Mononuclear cell (primary cell): ENCODE data around the gene PHF24. TPM values are rescaled to one million over a fixed set of nuclear protein-coding genes. Genes with fewer than 3 reads are reported as not detected.

Experiments used
- H3K27me3 ChIP-seq: 2 replicates; pipeline ENCODE4 v1.6.0; 2011; ENCODE audit warnings: low read length, control low read depth; ENCODE audit not compliant: insufficient read depth
- H3K4me1 ChIP-seq: 2 replicates; pipeline ENCODE4 v1.5.1; 2011; ENCODE audit warnings: mild to moderate bottlenecking, low read length, control low read depth; ENCODE audit not compliant: insufficient read depth
- H3K4me3 ChIP-seq: 2 replicates; pipeline ENCODE4 v1.5.1; 2011; ENCODE audit warnings: mild to moderate bottlenecking, low read length, moderate library complexity
- H3K9me3 ChIP-seq: 2 replicates; pipeline ENCODE4 v1.5.1; 2011; ENCODE audit warnings: low read depth, mild to moderate bottlenecking, control low read depth, low read length
- total RNA-seq: library from RNA; depleted of rRNA; stranded (reverse); fragments of >200 nt; gene quantifications from one replicate; pipeline ENCODE4 v1.2.3, GENCODE V29; 2012

Gene PHF24
- total RNA-seq, 1 donor: not detected

- peaks cover 72% of the 10 kb centered on the region for H3K27me3 ChIP-seq
- no peaks in the 10 kb centered on the region for H3K9me3 ChIP-seq
- no peaks in the 10 kb centered on the region for H3K4me1 ChIP-seq
- H3K4me3 ChIP-seq: no peak overlapping the region
Observed at GRCh38 chr9:34964458-34964857, 6.4 kb downstream of the PHF24 start.

- Histone ChIP-seq H3K27me3 (peaks cover 17% of the 10 kb centered on the region), H3K4me1 (no peaks in the 10 kb centered on the region), H3K9me3 (no peaks in the 10 kb centered on the region), H3K4me3 (no peak overlapping the region)
Observed at GRCh38 chr9:34971146-34971811, 13.2 kb downstream of the PHF24 start.

- Histone ChIP-seq H3K9me3 (no peaks in the 10 kb centered on the region), H3K27me3 (no peaks in the 10 kb centered on the region), H3K4me3 (no peak overlapping the region), H3K4me1 (no peaks in the 10 kb centered on the region)
Observed at GRCh38 chr9:34974664-34975063, 16.6 kb downstream of the PHF24 start.

GRCh38 chr9:34976441-34976840, 18.4 kb downstream of the PHF24 start:
- no peak overlapping the region for H3K4me3 ChIP-seq
- no peaks in the 10 kb centered on the region for H3K27me3 ChIP-seq
- peaks cover 12% of the 10 kb centered on the region for H3K4me1 ChIP-seq
- H3K9me3 ChIP-seq: no peaks in the 10 kb centered on the region

GRCh38 chr9:34976992-34977391, 18.9 kb downstream of the PHF24 start:
- H3K4me3 ChIP-seq: no peak overlapping the region
- no peaks in the 10 kb centered on the region for H3K27me3 ChIP-seq
- no peaks in the 10 kb centered on the region for H3K9me3 ChIP-seq
- peaks cover 18% of the 10 kb centered on the region for H3K4me1 ChIP-seq

- peaks cover 46% of the 10 kb centered on the region for H3K4me1 ChIP-seq
- H3K9me3 ChIP-seq: no peaks in the 10 kb centered on the region
- no peak overlapping the region for H3K4me3 ChIP-seq
- H3K27me3 ChIP-seq: no peaks in the 10 kb centered on the region
Observed at GRCh38 chr9:34980181-34980761, 22.2 kb downstream of the PHF24 start.

GRCh38 chr9:34982361-34982760, 24.3 kb downstream of the PHF24 start:
- no peak overlapping the region for H3K4me3 ChIP-seq
- H3K9me3 ChIP-seq: no peaks in the 10 kb centered on the region
- H3K4me1 ChIP-seq: peaks cover 66% of the 10 kb centered on the region
- no peaks in the 10 kb centered on the region for H3K27me3 ChIP-seq

GRCh38 chr9:34983209-34983608, 25.1 kb downstream of the PHF24 start:
- H3K4me1 ChIP-seq: peaks cover 69% of the 10 kb centered on the region
- H3K4me3 ChIP-seq: no peak overlapping the region
- H3K9me3 ChIP-seq: no peaks in the 10 kb centered on the region
- H3K27me3 ChIP-seq: no peaks in the 10 kb centered on the region

GRCh38 chr9:34984049-34984448, 26.0 kb downstream of the PHF24 start:
- Histone ChIP-seq H3K9me3 (no peaks in the 10 kb centered on the region), H3K4me1 (peaks cover 76% of the 10 kb centered on the region), H3K4me3 (no peak overlapping the region), H3K27me3 (no peaks in the 10 kb centered on the region)

- Histone ChIP-seq H3K9me3 (no peaks in the 10 kb centered on the region), H3K4me1 (peaks cover 76% of the 10 kb centered on the region), H3K27me3 (no peaks in the 10 kb centered on the region)
Observed at GRCh38 chr9:34985311-34985899, 27.3 kb downstream of the PHF24 start.

GRCh38 chr9:34986540-34987047, 28.5 kb downstream of the PHF24 start:
- peaks cover 66% of the 10 kb centered on the region for H3K4me1 ChIP-seq
- H3K27me3 ChIP-seq: no peaks in the 10 kb centered on the region
- no peaks in the 10 kb centered on the region for H3K9me3 ChIP-seq
- no peak overlapping the region for H3K4me3 ChIP-seq

More at GRCh38 chr9:34985311-34985899, 27.3 kb downstream of the PHF24 start:
- no peak overlapping the region for H3K4me3 ChIP-seq

GRCh38 chr9:34987160-34987901, 29.2 kb downstream of the PHF24 start:
- H3K4me3 ChIP-seq: no peak overlapping the region
- H3K4me1 ChIP-seq: peaks cover 59% of the 10 kb centered on the region
- no peaks in the 10 kb centered on the region for H3K9me3 ChIP-seq
- H3K27me3 ChIP-seq: no peaks in the 10 kb centered on the region

GRCh38 chr9:34988218-34989002, 30.3 kb downstream of the PHF24 start:
- H3K4me3 ChIP-seq: peak overlapping the region; percentile 80
- no peaks in the 10 kb centered on the region for H3K27me3 ChIP-seq
- H3K4me1 ChIP-seq: peaks cover 48% of the 10 kb centered on the region
- no peaks in the 10 kb centered on the region for H3K9me3 ChIP-seq
